Measurements from ENCODE around the gene TIMM13. TPM values are rescaled to one million over a fixed set of nuclear protein-coding genes. Genes with fewer than 3 reads are reported as not detected.
A peak's percentile ranks its signal among the peaks of the same experiment; 100 is the strongest.

The TIMM13 gene
- total and polyA plus RNA-seq, 2 of the 8 experiments (the other 6 are each of a cell fraction or from before 2014, with no cell fraction given) = 270 to 275 TPM

DNA sequence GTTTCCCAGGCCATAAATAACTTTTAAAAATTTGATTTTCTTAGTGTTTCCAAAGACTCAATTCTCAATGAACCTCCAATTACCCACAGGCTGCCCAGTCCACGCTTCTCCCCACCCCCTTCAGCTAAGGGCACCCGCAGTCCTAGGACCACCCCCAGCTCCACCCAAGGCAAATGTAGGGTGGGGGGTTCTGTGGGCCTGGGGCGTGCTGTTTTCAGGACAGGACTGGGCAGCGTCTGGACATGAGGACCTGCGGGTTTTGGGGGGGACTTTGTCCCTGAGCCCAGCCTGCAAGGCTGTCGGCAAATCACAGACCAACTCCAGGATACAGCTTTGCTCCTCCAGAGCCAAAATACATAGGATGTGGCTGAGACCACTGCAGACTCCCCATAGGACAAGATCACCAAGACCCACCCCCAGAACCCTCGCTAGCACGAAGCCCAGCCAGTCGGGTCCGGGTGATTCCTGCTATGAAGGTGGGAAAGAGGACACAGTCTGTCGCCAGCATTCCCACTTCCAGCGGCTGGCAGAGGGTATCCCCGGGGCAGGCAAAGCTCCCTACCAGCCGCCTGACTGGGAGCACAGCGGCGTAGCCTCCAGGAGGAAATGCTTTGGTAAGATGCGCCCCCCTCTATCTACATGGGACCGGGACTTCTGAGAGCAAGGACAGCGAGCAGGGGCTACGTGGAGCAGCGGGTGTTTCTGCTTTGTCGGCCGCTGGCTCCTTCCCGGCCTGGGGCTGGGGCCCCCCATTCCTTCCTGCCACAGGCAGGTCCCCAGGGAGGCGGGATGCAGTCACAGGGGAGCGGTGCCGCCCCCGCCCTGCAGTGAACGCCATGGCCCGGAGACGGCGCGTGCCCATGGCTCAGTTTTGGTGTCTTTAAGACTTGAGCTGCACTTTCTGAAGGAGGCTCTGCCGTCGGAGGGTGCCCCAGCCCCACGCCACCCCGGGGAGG lies 1.6 kb upstream of the TIMM13 start:
- WGBS, 2 experiments (ENCODE audit: extremely low coverage in 1 of 2, insufficient coverage in 1 of 2, insufficient read length in 1 of 2, insufficient replicate concordance in 2 of 2, low coverage in 1 of 2, low lambda C conversion rate in 2 of 2, missing lambda C conversion rate in 1 of 2) = 88% methylated on average over 27 of the region's 37 CpGs; no CpG with 5 or more reads in 1 of the 2 experiments
- DNase-seq (ENCODE audit: low read depth in 1 of 2, low spot score in 2 of 2) = no peak
- Histone ChIP-seq H3K14ac (ENCODE audit: insufficient read length) (no peak overlapping the region), H3K56ac (replicated peaks; ENCODE audit: insufficient read length, low read depth, low read length) (no peak overlapping the region), H4K91ac (replicated peaks; ENCODE audit: insufficient read length, low read length) (no peak overlapping the region), H4K5ac (ENCODE audit: insufficient read length, low read depth, low read length) (no peak overlapping the region), H3K79me1 (ENCODE audit: low read depth, low read length) (peaks cover 13% of the 10 kb centered on the region), H2BK20ac (ENCODE audit: low read length) (no peak overlapping the region), H3K27ac (ENCODE audit: low read depth, low read length) (peak overlapping the region; percentile 99), H2AK5ac (ENCODE audit: low read depth, low read length) (no peak overlapping the region), H3K9me3 (ENCODE audit: insufficient read depth in 2 of 2, low read depth in 1 of 2, low read length in 1 of 2) (no peaks in the 10 kb centered on the region), H4K20me1 (replicated peaks in 1 of 2; ENCODE audit: control insufficient read depth in 1 of 2, insufficient read depth in 2 of 2, low read length in 2 of 2) (peaks cover 10 to 15% of the 10 kb centered on the region in 2 experiments), H3K4ac (replicated peaks; ENCODE audit: insufficient read length, low read depth, low read length) (no peak overlapping the region), H2AFZ (ENCODE audit: low read length) (no peak overlapping the region), H3K9ac (replicated peaks in 1 of 4; ENCODE audit: extremely low read depth in 1 of 4, low read depth in 3 of 4, low read length in 3 of 4) (peak overlapping the region in 2 of 4 experiments; percentile 98 to 99; a peak in 4 of 7 replicates), H3K27me3 (replicated peaks in 1 of 4; ENCODE audit: control insufficient read depth in 3 of 4, extremely low read depth in 1 of 4, insufficient read depth in 3 of 4, low read length in 3 of 4) (no peaks in the 10 kb centered on the region), H4K8ac (ENCODE audit: extremely low read depth, insufficient read depth, low read length) (peak overlapping the region; percentile 84), H2BK120ac (replicated peaks; ENCODE audit: low read depth, low read length) (no peak overlapping the region), H3K4me1 (replicated peaks in 1 of 4; ENCODE audit: control insufficient read depth in 3 of 4, insufficient read depth in 4 of 4, low read length in 3 of 4) (peaks cover 0 to 18% (median 13%) of the 10 kb centered on the region in 4 experiments; a peak in 5 of 7 replicates), H3K79me2 (ENCODE audit: control insufficient read depth in 1 of 2, insufficient read depth in 2 of 2, low read length in 2 of 2) (peaks cover 2 to 16% of the 10 kb centered on the region in 2 experiments; a peak in 3 of 4 replicates), H3K18ac (ENCODE audit: extremely low read depth, low read length) (no peak overlapping the region), H3K4me3 (ENCODE audit: extremely low read depth in 1 of 4, insufficient read depth in 2 of 4, low read depth in 3 of 4, low read length in 4 of 4) (peak overlapping the region in 2 of 4 experiments; percentile 85 to 93; a peak in 3 of 8 replicates), H2BK15ac (ENCODE audit: low read length) (no peak overlapping the region), H3K23me2 (ENCODE audit: low read depth, low read length) (peaks cover 13% of the 10 kb centered on the region; the same call in 1 of the 2 replicates), H2BK5ac (ENCODE audit: low read depth, low read length) (0 out of 2 replicates have a peak overlapping the region, but pooled peaks have one; percentile 100), H3K36me3 (ENCODE audit: control insufficient read depth in 2 of 4, insufficient read depth in 4 of 4, low read length in 3 of 4) (peaks cover 2 to 34% (median 19%) of the 10 kb centered on the region in 4 experiments; a peak in 7 of 8 replicates), H3K23ac (ENCODE audit: insufficient read length) (no peak overlapping the region), H3K4me2 (ENCODE audit: insufficient read depth in 1 of 2, low read depth in 2 of 2, low read length in 2 of 2) (peak overlapping the region in 1 of 2 experiments; percentile 84; a peak in 1 of 4 replicates), H2BK12ac (ENCODE audit: low read depth, low read length) (peak overlapping the region; percentile 6; the same call in 1 of the 2 replicates)
- ChIA-PET CTCF (ENCODE audit: partially characterized antibody) (interaction anchor here (0.6 to 1.6 kb wide), 8 partner anchors 10 to 483 kb away, joined by 3 to 5 read pairs (median 4); no protein-coding TSS in a partner anchor), POLR2A (ENCODE audit: partially characterized antibody) (interaction anchor here (0.6 to 8.2 kb wide), 12 partner anchors 9 to 1647 kb away, joined by 3 to 84 read pairs (median 6); partner anchors contain the start of genes GADD45B and LMNB2)
- FAIRE-seq = no peak
- TF ChIP-seq ATF3 (IDR thresholded peaks at IDR 0.05; ENCODE audit: insufficient read depth, low read depth, low read length) (no peak), BCL11A (IDR thresholded peaks at IDR 0.05; ENCODE audit: low read depth in 2 of 2, low read length in 2 of 2) (no peak), SIRT6 (IDR thresholded peaks at IDR 0.05; ENCODE audit: low read length) (no peak), EZH2 (IDR thresholded peaks at IDR 0.05; ENCODE audit: low read depth, low read length, severe bottlenecking) (no peak), RNF2 (IDR thresholded peaks at IDR 0.05; ENCODE audit: borderline replicate concordance, low read depth, low read length, missing control alignments, poor library complexity, severe bottlenecking) (no peak), POLR2AphosphoS5 (IDR thresholded peaks at IDR 0.05; ENCODE audit: low read depth, low read length) (no peak), SP1 (IDR thresholded peaks at IDR 0.05; ENCODE audit: low read depth, low read length) (no peak), SP4 (IDR thresholded peaks at IDR 0.05; ENCODE audit: low read length) (no peak), YY1 (IDR thresholded peaks at IDR 0.05; ENCODE audit: low read depth, low read length) (no peak)
- TF ChIP-seq, protein P1, sequence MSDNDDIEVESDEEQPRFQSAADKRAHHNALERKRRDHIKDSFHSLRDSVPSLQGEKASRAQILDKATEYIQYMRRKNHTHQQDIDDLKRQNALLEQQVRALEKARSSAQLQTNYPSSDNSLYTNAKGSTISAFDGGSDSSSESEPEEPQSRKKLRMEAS (IDR thresholded peaks at IDR 0.05) = no peak

Data from H1 (cell line).